ENCODE measurements around the gene NID2. TPM values are rescaled to one million over a fixed set of nuclear protein-coding genes. Genes with fewer than 3 reads are reported as not detected.

The NID2 gene
- total RNA-seq, 1 experiment from 2014 or later, result 12.6 TPM

GRCh38 chr14:52018252-52018651 lies 50.6 kb downstream of the NID2 start:
- POLR2A ChIA-PET (ENCODE audit: low non-redundant PET), result no interaction called here

GRCh38 chr14:52015411-52016030 lies 53.3 kb downstream of the NID2 start:
- Histone ChIP-seq H3K4me3 (ENCODE audit: low read depth, low read length, poor library complexity, severe bottlenecking) (no peak overlapping the region), H3K27ac (ENCODE audit: low read depth, low read length, poor library complexity, severe bottlenecking) (peak overlapping the region; percentile 37), H3K9me3 (ENCODE audit: low read depth, low read length, poor library complexity, severe bottlenecking) (no peaks in the 10 kb centered on the region), H3K27me3 (replicated peaks; ENCODE audit: insufficient read depth, low read depth, low read length, poor library complexity) (no peaks in the 10 kb centered on the region), H3K4me1 (ENCODE audit: insufficient read depth, low read length, poor library complexity, severe bottlenecking) (peaks cover 32% of the 10 kb centered on the region), H3K36me3 (ENCODE audit: insufficient read depth, low read length, poor library complexity, severe bottlenecking) (peaks cover 17% of the 10 kb centered on the region)
- POLR2A ChIA-PET (ENCODE audit: low non-redundant PET), result no interaction called here
- no peak for TF ChIP-seq EZH2 (IDR thresholded peaks at IDR 0.05; ENCODE audit: borderline replicate concordance, low read depth, low read length, poor library complexity, severe bottlenecking)
- TF ChIP-seq, protein P1, sequence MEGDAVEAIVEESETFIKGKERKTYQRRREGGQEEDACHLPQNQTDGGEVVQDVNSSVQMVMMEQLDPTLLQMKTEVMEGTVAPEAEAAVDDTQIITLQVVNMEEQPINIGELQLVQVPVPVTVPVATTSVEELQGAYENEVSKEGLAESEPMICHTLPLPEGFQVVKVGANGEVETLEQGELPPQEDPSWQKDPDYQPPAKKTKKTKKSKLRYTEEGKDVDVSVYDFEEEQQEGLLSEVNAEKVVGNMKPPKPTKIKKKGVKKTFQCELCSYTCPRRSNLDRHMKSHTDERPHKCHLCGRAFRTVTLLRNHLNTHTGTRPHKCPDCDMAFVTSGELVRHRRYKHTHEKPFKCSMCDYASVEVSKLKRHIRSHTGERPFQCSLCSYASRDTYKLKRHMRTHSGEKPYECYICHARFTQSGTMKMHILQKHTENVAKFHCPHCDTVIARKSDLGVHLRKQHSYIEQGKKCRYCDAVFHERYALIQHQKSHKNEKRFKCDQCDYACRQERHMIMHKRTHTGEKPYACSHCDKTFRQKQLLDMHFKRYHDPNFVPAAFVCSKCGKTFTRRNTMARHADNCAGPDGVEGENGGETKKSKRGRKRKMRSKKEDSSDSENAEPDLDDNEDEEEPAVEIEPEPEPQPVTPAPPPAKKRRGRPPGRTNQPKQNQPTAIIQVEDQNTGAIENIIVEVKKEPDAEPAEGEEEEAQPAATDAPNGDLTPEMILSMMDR (conservative IDR thresholded peaks at IDR 0.05; ENCODE audit: low read depth, low read length), result peak; percentile 58
- CTCF ChIA-PET, result interaction anchor here (0.6 to 1.3 kb wide), 5 partner anchors 9 to 56 kb away, joined by 3 to 5 read pairs (median 3); partner anchors contain the start of gene NID2
- peak; percentile 55 for DNase-seq (ENCODE audit: low spot score)
- intact Hi-C loops (cut with micrococcal nuclease; ENCODE audit: unreplicated experiment), result no loop called here
- BruUV-seq (replicated peaks), result no TSS peak

More at GRCh38 chr14:52018252-52018651, 50.6 kb downstream of the NID2 start:
- no TSS peak for BruUV-seq (replicated peaks)
- Histone ChIP-seq H3K36me3 (ENCODE audit: insufficient read depth, low read length, poor library complexity, severe bottlenecking) (no peaks in the 10 kb centered on the region), H3K27ac (ENCODE audit: low read depth, low read length, poor library complexity, severe bottlenecking) (no peak overlapping the region), H3K4me1 (ENCODE audit: insufficient read depth, low read length, poor library complexity, severe bottlenecking) (peaks cover 51% of the 10 kb centered on the region), H3K4me3 (ENCODE audit: low read depth, low read length, poor library complexity, severe bottlenecking) (no peak overlapping the region), H3K27me3 (replicated peaks; ENCODE audit: insufficient read depth, low read depth, low read length, poor library complexity) (no peaks in the 10 kb centered on the region), H3K9me3 (ENCODE audit: low read depth, low read length, poor library complexity, severe bottlenecking) (no peaks in the 10 kb centered on the region)
- CTCF ChIA-PET, result no interaction called here
- no peak for DNase-seq (ENCODE audit: low spot score)
- no peak for TF ChIP-seq EZH2 (IDR thresholded peaks at IDR 0.05; ENCODE audit: borderline replicate concordance, low read depth, low read length, poor library complexity, severe bottlenecking)
- TF ChIP-seq, protein P1 (conservative IDR thresholded peaks at IDR 0.05; ENCODE audit: low read depth, low read length), result no peak
- intact Hi-C loops (cut with micrococcal nuclease; ENCODE audit: unreplicated experiment), result no loop called here

DNA sequence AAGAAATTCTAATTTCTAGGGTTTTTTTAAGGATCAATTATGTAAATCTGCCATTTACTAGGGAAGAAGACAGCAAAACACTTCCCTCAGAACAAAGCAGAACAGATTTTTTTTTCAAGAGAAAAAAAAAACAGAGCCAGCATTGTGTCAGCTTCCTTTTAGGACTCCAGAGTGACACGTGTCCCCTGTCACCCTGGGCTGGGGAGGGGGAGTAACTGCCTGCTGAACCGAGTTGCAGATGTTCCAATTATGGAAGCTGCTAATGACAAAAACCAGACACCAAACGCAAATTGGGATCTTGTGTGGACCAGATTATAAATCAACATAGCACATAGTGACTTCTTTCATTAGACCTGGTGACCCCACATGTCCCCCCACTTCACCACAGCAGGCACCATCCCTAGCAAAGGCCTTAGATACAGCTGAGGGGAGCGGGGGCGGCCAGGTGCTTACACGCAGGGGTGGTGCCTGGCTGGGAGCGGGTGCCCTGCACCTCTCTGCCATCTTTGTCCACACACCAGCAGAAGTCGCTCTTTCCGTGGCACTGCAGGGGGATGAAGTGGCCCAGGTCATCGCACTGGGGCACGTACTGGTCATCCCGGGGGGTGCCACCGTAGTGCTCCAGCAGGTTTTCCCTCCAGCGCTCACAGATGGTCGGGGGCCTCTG lies 54.1 kb downstream of the NID2 start:
- TF ChIP-seq, protein P1 (conservative IDR thresholded peaks at IDR 0.05; ENCODE audit: low read depth, low read length), result no peak
- no peak for TF ChIP-seq EZH2 (IDR thresholded peaks at IDR 0.05; ENCODE audit: borderline replicate concordance, low read depth, low read length, poor library complexity, severe bottlenecking)
- BruUV-seq (replicated peaks), result no TSS peak
- peak; percentile 66 for DNase-seq (ENCODE audit: low spot score)
- intact Hi-C loops (cut with micrococcal nuclease; ENCODE audit: unreplicated experiment), result loop anchor here (5.0 kb wide), 1 partner anchor 53 kb away; the partner anchor contains the start of gene NID2
- Histone ChIP-seq H3K36me3 (ENCODE audit: insufficient read depth, low read length, poor library complexity, severe bottlenecking) (peaks cover 24% of the 10 kb centered on the region), H3K4me1 (ENCODE audit: insufficient read depth, low read length, poor library complexity, severe bottlenecking) (peaks cover 27% of the 10 kb centered on the region), H3K4me3 (ENCODE audit: low read depth, low read length, poor library complexity, severe bottlenecking) (no peak overlapping the region), H3K27ac (ENCODE audit: low read depth, low read length, poor library complexity, severe bottlenecking) (peak overlapping the region; percentile 37), H3K9me3 (ENCODE audit: low read depth, low read length, poor library complexity, severe bottlenecking) (no peaks in the 10 kb centered on the region), H3K27me3 (replicated peaks; ENCODE audit: insufficient read depth, low read depth, low read length, poor library complexity) (no peaks in the 10 kb centered on the region)
- CTCF ChIA-PET, result interaction anchor here (1.2 kb wide), 1 partner anchor 54 kb away, joined by 5 read pairs; the partner anchor contains the start of gene NID2
- POLR2A ChIA-PET (ENCODE audit: low non-redundant PET), result no interaction called here

Measured in A673 (cell line).